H9 (cell line): Measurements from ENCODE around the gene CCDC159. TPM values are rescaled to one million over a fixed set of nuclear protein-coding genes. Genes with fewer than 3 reads are reported as not detected.

Source experiments
- DNase-seq: peaks from one replicate; pipeline ENCODE4 v3.0.0-alpha.2; 2017
- H2AFZ ChIP-seq: one replicate; pipeline ENCODE4 v1.6.1; 2013; ENCODE audit warnings: mild to moderate bottlenecking, low read length, control low read depth, moderate library complexity
- H2AK5ac ChIP-seq: 2 replicates; pipeline ENCODE4 v1.6.1; 2013; ENCODE audit warnings: low read length, control low read depth, mixed read lengths; ENCODE audit not compliant: insufficient read length
- H2BK120ac ChIP-seq: one replicate; pipeline ENCODE4 v1.6.1; 2013; ENCODE audit warnings: low read depth, mild to moderate bottlenecking, low read length, control low read depth, inconsistent platforms; ENCODE audit not compliant: poor library complexity, severe bottlenecking
- H2BK12ac ChIP-seq: 2 replicates; pipeline ENCODE4 v1.6.1; 2013; ENCODE audit warnings: low read length, control low read depth, mixed read lengths, low read depth; ENCODE audit not compliant: insufficient read length
- H2BK15ac ChIP-seq: 2 replicates; pipeline ENCODE4 v1.6.1; 2013; ENCODE audit warnings: low read depth, low read length, control low read depth
- H2BK20ac ChIP-seq: one replicate; pipeline ENCODE4 v1.6.1; 2013; ENCODE audit warnings: low read depth, mild to moderate bottlenecking, low read length, control low read depth, inconsistent platforms; ENCODE audit not compliant: poor library complexity, severe bottlenecking
- H2BK5ac ChIP-seq: 2 replicates; pipeline ENCODE4 v1.6.1; 2013; ENCODE audit warnings: low read length, control low read depth, mixed read lengths; ENCODE audit not compliant: insufficient read length
- H3K14ac ChIP-seq: 2 replicates; pipeline ENCODE4 v1.6.1; 2013; ENCODE audit warnings: low read length, control low read depth; ENCODE audit not compliant: insufficient read depth
- H3K18ac ChIP-seq: 2 replicates; pipeline ENCODE4 v1.6.1; 2013; ENCODE audit warnings: low read depth, mild to moderate bottlenecking, mixed read lengths, low read length, control low read depth; ENCODE audit not compliant: insufficient read length
- H3K23ac ChIP-seq: 2 replicates; pipeline ENCODE4 v1.6.1; 2013; ENCODE audit warnings: low read length, control low read depth, mixed read lengths, low read depth; ENCODE audit not compliant: insufficient read length
- H3K23me2 ChIP-seq: 2 replicates; pipeline ENCODE4 v1.6.1; 2013; ENCODE audit warnings: low read depth, mild to moderate bottlenecking, mixed read lengths, low read length, control low read depth; ENCODE audit not compliant: insufficient read length, poor library complexity, severe bottlenecking
- H3K27ac ChIP-seq: 2 replicates; pipeline ENCODE4 v1.5.1; 2013; ENCODE audit warnings: low read length, control low read depth, mixed read lengths, low read depth; ENCODE audit not compliant: insufficient read length
- H3K27me3 ChIP-seq: 2 replicates; pipeline ENCODE4 v1.6.1; 2013; ENCODE audit warnings: low read length, control low read depth, inconsistent platforms; ENCODE audit not compliant: insufficient read depth
- H3K4ac ChIP-seq: 2 replicates; pipeline ENCODE4 v1.6.1; 2013; ENCODE audit warnings: low read depth, mild to moderate bottlenecking, control low read depth, inconsistent platforms, low read length, moderate library complexity
- H3K4me1 ChIP-seq: 2 replicates; pipeline ENCODE4 v1.6.1; 2013; ENCODE audit warnings: low read length, control low read depth, inconsistent platforms; ENCODE audit not compliant: insufficient read depth
- H3K4me2 ChIP-seq: 2 replicates; pipeline ENCODE4 v1.6.1; 2013; ENCODE audit warnings: low read length, control low read depth, mixed read lengths; ENCODE audit not compliant: insufficient read length, insufficient read depth
- H3K56ac ChIP-seq: 2 replicates; pipeline ENCODE4 v1.6.1; 2013; ENCODE audit warnings: low read depth, mild to moderate bottlenecking, mixed read lengths, low read length, control low read depth; ENCODE audit not compliant: insufficient read length
- H3K79me1 ChIP-seq: 2 replicates; pipeline ENCODE4 v1.6.1; 2013; ENCODE audit warnings: low read depth, mild to moderate bottlenecking, moderate library complexity, low read length, control low read depth, inconsistent platforms; ENCODE audit not compliant: insufficient read depth, poor library complexity, severe bottlenecking
- H3K79me2 ChIP-seq: 2 replicates; pipeline ENCODE4 v1.6.1; 2013; ENCODE audit warnings: low read length, control low read depth, inconsistent platforms; ENCODE audit not compliant: insufficient read depth
- H3K9ac ChIP-seq: 2 replicates; pipeline ENCODE4 v1.6.1; 2013; ENCODE audit warnings: low read length, control low read depth, mixed read lengths; ENCODE audit not compliant: insufficient read length; ENCODE audit errors: extremely low read depth
- H3K9me3 ChIP-seq: one replicate; pipeline ENCODE4 v1.6.1; 2013; ENCODE audit warnings: low read depth, low read length, inconsistent platforms; ENCODE audit not compliant: control insufficient read depth
- H3T11ph ChIP-seq: one replicate; pipeline ENCODE4 v1.6.1; 2013; ENCODE audit warnings: mild to moderate bottlenecking, low read length, control low read depth, inconsistent platforms
- H4K20me1 ChIP-seq: one replicate; pipeline ENCODE4 v1.6.1; 2013; ENCODE audit not compliant: control insufficient read depth, insufficient read length, insufficient read depth
- H4K5ac ChIP-seq: 2 replicates; pipeline ENCODE4 v1.6.1; 2013; ENCODE audit warnings: low read depth, mild to moderate bottlenecking, mixed read lengths, low read length, control low read depth; ENCODE audit not compliant: insufficient read length
- H4K8ac ChIP-seq: replicated peaks from 2 replicates; pipeline ENCODE4 v1.6.1; 2013; ENCODE audit warnings: low read length, control low read depth, mixed read lengths, low read depth; ENCODE audit not compliant: insufficient read length
- H4K91ac ChIP-seq: 2 replicates; pipeline ENCODE4 v1.6.1; 2013; ENCODE audit warnings: low read depth, mild to moderate bottlenecking, moderate library complexity, mixed read lengths, low read length, control low read depth; ENCODE audit not compliant: insufficient read length
- H3K27ac Mint-ChIP-seq, 3 experiments: 2 replicates in 2 of 3; 3 replicates in 1 of 3; pipeline ENCODE4 v1.8.0; 2020 to 2021; ENCODE audit warnings: mixed read lengths in 3 of 3, mild to moderate bottlenecking in 1 of 3, moderate library complexity in 1 of 3
- H3K27me3 Mint-ChIP-seq: 2 replicates; pipeline ENCODE4 v1.8.0; 2021; ENCODE audit warnings: low read depth, mild to moderate bottlenecking, moderate library complexity, mixed read lengths
- H3K36me3 Mint-ChIP-seq, 3 experiments: 2 replicates in 2 of 3; 3 replicates in 1 of 3; pipeline ENCODE4 v1.8.0; 2020 to 2021; ENCODE audit warnings: low read depth in 3 of 3, mixed read lengths in 3 of 3; ENCODE audit not compliant: insufficient read depth in 1 of 3
- H3K4me1 Mint-ChIP-seq, 2 experiments: 2 replicates each; pipeline ENCODE4 v1.8.0; 2020; ENCODE audit warnings: mixed read lengths in 2 of 2
- H3K4me3 Mint-ChIP-seq, 2 experiments: 2 replicates in 1 of 2; 3 replicates in 1 of 2; pipeline ENCODE4 v1.8.0; 2020 to 2021; ENCODE audit warnings: mild to moderate bottlenecking in 2 of 2, mixed read lengths in 2 of 2, moderate library complexity in 1 of 2
- H3K9me3 Mint-ChIP-seq, 2 experiments: 2 replicates in 1 of 2; 3 replicates in 1 of 2; pipeline ENCODE4 v1.8.0; 2020; ENCODE audit warnings: mild to moderate bottlenecking in 2 of 2, mixed read lengths in 2 of 2, moderate library complexity in 1 of 2
- CTCF ChIP-seq: fragments of 200-600 bp; sonication (generic); conservative IDR thresholded peaks from 3 replicates; pipeline ENCODE4 v1.8.0; 2021; ENCODE audit warnings: antibody characterized with exemption, mild to moderate bottlenecking
- WGBS: extraction: QIAGEN DNeasy Blood & Tissue Kit; methylation state at CpG from one replicate; pipeline ENCODE4 v1.1.7; 2013; ENCODE audit warnings: missing lambda C conversion rate, low lambda C conversion rate, mixed read lengths; ENCODE audit not compliant: insufficient read length; ENCODE audit errors: extremely low coverage; 5-methylcytosine and 5-hydroxymethylcytosine counted together
- total RNA-seq: library from RNA; stranded (reverse); gene quantifications from 2 replicates; pipeline ENCODE4 v1.2.1, GENCODE V29; 2021

The CCDC159 gene
- total RNA-seq, 1 experiment from 2014 or later, result 5.7 TPM

GRCh38 chr19:11325544-11325943 is 20.8 kb upstream of the CCDC159 start:
- Histone ChIP-seq H3K23ac (no peak overlapping the region), H3K79me1 (no peaks in the 10 kb centered on the region), H3T11ph (no peak overlapping the region), H2BK15ac (no peak overlapping the region), H4K8ac (no peak overlapping the region), H2BK5ac (no peak overlapping the region), H3K4me1 (no peaks in the 10 kb centered on the region), H2AFZ (no peak overlapping the region), H3K79me2 (no peaks in the 10 kb centered on the region), H2BK12ac (no peak overlapping the region), H2AK5ac (no peak overlapping the region), H3K56ac (no peak overlapping the region), H3K27me3 (no peaks in the 10 kb centered on the region), H3K9me3 (no peaks in the 10 kb centered on the region), H3K14ac (no peak overlapping the region), H3K23me2 (no peaks in the 10 kb centered on the region), H3K27ac (no peak overlapping the region), H3K18ac (no peak overlapping the region), H4K5ac (no peak overlapping the region), H3K4ac (no peak overlapping the region), H4K91ac (no peak overlapping the region), H3K4me2 (no peak overlapping the region), H2BK120ac (no peak overlapping the region), H4K20me1 (no peaks in the 10 kb centered on the region), H2BK20ac (no peak overlapping the region), H3K9ac (no peak overlapping the region)
- Mint-ChIP-seq H3K27me3 (peaks cover 2% of the 10 kb centered on the region; the same call in 1 of the 2 replicates), H3K4me3 (no peak overlapping the region), H3K4me1 (peaks cover 6 to 11% of the 10 kb centered on the region in 2 experiments), H3K36me3 (peaks cover 0 to 15% (median 13%) of the 10 kb centered on the region in 3 experiments; a peak in 4 of 7 replicates), H3K9me3 (no peaks in the 10 kb centered on the region), H3K27ac (no peak overlapping the region)
- WGBS, result no CpG with 5 or more reads among the region's 7 CpGs
- DNase-seq, result no peak
- no peak for TF ChIP-seq CTCF
